Skin of body (tissue), 2 donors: Measurements from ENCODE around the gene USP48. TPM values are rescaled to one million over a fixed set of nuclear protein-coding genes. Genes with fewer than 3 reads are reported as not detected.

Source experiments
- DNase-seq: peaks from one replicate; lab custom pipeline; 2025; lab: John Stamatoyannopoulos, UW
- total RNA-seq: library from RNA; depleted of rRNA; stranded (reverse); fragments of >200 nt; gene quantifications from one replicate; pipeline ENCODE4 v1.2.3, GENCODE V29; 2014

USP48 gene
- total RNA-seq, 1 donor from 2014 or later = 72.3 TPM

- no peak for DNase-seq
Observed at GRCh38 chr1:21655259-21655658, 127.7 kb downstream of the USP48 start.

DNA sequence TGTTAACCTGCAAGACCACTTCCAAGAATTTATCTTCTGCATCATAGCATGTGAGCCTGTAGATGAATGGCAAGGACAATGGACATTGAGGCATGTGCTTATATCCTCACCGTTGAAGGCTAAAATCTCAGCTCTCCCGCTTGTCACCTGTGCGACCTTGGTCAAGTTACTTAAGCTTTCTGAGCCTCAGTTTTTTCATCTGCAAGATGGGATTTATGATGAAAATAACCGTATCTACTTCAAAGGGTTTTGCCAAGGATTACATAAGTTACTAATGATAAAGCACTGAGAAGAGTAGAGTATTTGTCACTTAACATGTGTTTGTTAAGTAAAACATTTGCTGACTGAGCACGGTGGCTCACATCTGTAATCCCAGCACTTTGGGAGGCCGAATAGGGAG is 128.7 kb downstream of the USP48 start:
- DNase-seq = no peak

- DNase-seq = no peak
Observed at GRCh38 chr1:21653744-21654100, 129.2 kb downstream of the USP48 start.

DNA sequence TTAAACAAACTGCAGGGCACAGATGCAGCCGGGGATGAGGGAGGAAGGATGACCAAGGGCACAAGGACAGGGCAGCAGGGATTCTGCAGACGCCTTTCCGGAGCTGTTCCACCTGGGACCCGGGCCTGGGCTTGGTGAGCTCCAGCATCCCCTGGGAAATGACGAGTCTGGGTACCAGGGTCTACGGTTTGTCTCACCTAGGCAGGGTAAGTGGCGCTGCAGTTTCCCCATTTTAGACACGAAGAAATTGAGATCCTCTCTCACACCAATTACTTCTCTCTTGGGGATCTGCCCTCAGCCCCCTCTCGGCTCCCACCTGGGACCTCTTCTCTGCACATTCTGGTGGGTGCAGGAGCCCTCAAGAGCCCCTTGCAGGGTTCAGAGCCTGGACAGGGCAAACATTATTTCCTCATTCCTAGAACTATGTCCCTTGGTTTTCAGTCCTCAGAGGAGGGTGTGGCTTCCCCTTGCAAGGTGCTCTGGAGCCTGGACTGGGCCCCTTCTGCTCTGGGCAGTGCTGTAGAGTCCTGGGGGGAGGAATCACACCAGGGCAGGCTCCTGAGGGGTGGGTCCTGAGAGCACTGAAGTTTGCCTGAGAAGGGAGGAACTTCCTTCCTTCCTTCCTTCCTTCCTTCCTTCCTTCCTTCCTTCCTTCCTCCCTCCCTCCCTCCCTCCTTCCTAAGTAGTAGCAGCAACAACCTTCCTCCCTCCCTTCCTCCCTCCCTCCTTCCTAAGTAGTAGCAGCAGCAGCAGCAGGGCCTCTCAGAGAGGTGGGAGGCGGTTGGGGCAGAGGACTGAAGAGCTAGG is 129.8 kb downstream of the USP48 start:
- no peak for DNase-seq

DNA sequence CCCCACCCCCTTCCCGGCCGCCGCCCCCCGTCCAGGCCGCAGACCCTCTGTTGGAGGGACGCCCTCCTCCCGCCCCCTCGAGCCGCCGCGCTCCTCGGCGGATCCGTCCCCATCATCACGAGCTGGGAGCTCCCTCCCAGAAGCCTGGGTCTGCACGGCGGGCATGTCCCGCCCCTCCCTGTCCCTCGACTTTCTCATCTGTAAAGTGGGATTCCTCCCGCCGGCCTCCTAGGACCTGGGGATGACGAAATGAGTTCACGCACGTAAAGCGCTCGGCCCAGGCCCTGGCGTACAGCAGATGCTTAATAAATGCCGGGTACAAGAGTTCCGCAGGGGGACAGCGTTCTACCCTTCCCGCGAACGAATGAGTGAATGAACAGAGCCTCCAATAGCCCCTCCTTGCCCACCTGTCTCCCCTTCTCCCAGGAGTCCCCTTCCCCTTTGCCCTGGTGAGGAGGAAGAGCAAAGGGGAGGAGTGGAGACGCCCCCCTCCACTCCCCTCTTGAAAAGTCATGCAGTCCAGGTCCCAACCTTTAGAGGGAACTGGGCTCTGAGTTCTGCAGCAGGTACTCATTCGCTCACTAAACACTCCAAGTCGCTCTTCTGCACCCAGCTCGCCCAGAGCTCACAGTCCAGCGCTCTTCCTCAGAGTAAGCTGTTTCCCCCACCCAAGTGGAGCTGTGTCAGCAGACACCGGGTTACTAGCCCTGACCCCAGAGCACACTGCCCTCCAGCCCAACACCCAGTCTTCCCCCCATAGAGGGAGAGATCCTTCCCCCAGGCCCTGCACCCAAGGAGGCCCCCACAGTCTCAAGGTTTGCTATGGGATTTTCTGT is 130.6 kb downstream of the USP48 start:
- DNase-seq = no peak

GRCh38 chr1:21651214-21652042 is 131.5 kb downstream of the USP48 start:
- DNase-seq = no peak

- no peak for DNase-seq
Observed at GRCh38 chr1:21650400-21650799, 132.5 kb downstream of the USP48 start.

DNA sequence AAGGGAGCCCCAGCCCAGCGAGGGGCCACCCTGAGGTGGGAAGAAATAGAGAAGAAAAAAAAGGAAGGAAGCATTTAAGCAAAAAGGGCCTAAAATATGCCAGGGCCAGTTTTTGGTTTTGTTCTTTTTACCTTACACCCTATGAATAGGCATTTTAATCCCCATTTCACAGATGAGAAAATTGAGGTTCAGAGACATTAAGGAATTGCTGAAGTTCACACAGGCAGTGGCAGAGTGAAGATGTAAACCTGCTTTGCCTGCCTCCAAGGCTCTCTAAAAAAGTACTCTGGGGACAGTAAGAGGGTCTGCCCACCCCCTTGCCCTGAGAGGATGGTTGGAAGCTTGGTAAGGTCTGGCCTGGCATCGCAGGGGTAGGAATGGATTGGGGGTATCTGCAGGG is 133.6 kb downstream of the USP48 start:
- DNase-seq = no peak

- no peak for DNase-seq
Observed at GRCh38 chr1:21648791-21649190, 134.2 kb downstream of the USP48 start.

DNA sequence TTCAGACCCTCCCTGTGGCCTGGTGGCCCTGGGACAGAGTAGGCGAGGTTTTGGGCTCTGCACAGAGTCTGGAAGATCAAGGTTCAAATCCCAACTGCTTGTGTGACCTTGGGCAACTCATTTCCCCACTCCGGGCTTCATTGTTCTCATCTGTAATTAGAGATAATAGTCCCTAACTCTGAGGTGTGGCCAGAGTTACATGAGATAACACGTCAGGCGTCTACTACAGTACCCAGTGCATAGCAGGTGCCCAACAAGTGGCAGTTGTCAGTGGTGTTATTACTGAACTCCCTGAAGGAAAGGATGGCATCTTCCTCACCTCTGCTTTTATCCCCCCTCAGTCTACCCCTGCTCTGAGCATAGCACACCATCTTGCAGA is 134.6 kb downstream of the USP48 start:
- no peak for DNase-seq

DNA sequence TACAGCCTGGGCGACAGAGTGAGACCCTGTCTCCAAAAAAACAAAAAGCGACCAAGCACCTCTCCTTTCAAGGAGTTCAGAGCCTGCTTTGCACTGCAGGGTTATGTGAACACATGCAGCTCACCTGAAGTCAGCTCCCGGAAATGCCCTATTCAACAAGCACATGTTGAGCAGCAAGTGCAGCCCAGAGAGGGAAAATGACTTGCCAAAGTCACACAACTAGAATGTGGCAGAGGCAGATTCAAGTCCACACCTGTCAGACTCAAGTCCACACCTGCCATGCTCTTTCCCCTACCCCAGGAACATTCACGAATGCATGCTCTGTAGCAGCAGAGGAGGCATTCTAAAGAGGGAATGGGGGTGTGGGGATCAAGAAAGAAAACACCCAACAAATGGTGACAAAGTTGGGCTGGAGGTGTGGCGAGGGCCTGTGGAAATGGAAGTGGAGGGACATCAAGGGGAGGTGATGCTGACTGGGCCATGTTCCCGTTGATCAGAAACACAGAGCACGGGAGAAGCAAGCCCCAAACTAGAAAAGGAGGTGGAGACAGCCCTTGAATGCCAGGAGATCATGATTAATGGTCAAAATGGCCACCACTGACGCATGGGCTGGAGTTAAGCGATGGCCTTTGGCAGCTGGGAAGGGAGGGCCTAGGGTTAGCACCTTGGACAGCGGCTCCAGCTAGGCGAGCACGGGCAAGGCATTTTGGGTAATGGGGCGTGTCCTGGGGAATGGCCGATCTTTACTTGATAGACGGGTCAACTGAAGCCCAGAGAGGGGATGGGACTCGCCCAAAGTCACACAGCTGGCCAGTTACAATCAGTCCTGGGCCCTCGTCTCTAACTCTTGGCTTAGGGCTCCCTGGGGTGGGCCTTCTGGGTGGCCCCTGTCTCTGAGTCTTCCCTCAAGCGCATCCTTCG is 135.3 kb downstream of the USP48 start:
- DNase-seq = no peak

- DNase-seq = no peak
Observed at GRCh38 chr1:21645550-21645949, 137.4 kb downstream of the USP48 start.

DNA sequence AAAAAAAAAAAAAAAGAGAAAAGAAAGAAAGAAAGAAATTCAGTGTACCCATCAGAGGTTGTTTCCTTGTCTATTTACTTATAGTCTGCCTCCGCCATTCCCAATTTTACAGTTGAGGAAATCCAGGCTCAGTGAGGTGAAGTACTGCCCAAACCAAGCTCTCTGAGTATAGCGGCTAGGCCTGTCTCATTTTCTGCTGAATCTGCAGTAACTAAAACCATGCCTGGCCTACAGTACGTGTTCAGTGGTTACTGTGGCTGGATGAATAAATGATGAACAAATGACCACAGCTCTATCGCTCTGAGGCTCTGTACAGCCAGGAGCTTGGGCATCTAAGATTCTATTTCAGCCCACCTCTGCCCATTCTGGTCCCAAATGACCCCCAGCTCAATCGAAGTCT is 138.0 kb downstream of the USP48 start:
- DNase-seq = no peak

GRCh38 chr1:21644348-21644747 is 138.6 kb downstream of the USP48 start:
- DNase-seq = no peak

- no peak for DNase-seq
Observed at GRCh38 chr1:21643624-21644023, 139.3 kb downstream of the USP48 start.

DNA sequence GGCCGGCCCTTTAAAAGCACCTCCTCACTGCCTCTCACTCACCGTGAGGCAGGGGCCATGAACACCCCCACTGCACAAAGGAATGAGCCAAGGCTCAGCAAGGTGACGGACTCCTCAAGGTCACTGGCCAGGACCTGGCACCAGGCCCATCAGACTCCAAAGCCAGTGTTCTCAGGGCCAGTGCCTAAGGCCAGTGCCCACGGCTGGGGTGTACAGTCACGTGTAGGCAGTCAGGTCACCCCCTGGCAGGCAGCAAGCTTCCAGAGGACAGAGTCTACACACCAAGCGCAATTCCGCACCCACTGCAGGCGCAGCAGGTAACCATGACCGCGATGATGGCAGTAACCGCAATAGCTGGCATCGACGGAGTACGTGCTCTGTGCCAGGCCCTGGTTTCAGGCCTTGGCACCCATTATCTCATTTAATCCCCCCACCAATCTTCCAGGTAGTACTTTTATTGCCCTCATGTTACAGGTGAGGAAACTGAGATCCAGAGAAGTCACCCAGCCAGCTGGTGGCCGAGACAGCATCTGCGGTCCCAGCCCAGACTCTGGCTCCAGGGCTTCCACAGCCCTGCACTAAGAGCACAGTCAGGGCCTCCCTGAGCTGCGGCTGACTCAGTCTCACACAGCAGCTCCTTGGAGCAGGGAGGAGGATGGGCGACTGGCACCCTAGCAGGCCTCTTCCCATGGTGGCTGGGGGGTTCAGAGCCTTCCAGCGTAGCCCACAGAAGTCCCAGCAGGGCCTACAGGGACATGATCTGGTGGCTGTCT is 140.8 kb downstream of the USP48 start:
- DNase-seq = no peak

- DNase-seq = no peak
Observed at GRCh38 chr1:21641537-21641936, 141.4 kb downstream of the USP48 start.

- DNase-seq = no peak
Observed at GRCh38 chr1:21641076-21641475, 141.9 kb downstream of the USP48 start.

DNA sequence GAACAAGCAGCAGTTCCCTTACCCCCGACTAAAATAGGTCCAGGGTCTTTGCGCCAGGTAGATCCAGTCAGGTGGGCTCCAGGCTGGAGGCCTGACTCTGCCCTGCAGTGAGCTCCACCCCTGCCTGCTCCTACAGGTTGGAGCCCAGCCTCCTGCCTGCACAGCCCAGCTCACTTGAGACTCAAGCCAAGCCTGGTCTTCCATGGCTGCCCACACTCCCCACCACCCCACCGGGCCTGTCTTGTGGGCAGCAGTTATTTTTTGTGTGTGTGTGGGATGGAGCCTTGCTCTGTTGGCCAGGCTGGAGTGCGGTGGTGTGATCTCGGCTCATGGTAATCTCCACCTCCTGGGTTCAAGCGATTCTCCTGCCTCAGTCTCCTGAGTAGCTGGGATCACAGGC is 142.3 kb downstream of the USP48 start:
- DNase-seq = no peak

DNA sequence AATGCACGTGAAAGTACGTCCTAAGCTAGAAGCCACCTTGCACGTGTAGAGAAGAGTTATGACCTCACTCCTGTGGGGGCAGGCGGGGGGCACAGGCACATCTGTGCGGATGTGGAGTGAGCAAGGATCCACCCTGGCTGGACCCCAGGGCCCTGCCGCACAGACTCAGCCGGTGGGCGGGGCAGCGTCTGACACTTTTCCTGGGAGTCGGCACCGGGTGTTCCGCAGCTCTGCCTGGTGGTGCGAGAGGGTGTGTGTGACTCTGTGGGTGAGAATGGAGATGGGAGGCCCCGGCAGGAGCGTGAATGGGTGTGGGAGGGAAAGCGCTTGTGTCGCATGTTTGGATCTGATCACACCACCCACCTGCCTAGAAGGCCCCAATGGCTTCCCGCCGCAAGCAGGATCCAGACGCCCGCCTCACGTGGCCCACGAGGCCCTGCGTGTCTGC is 143.3 kb downstream of the USP48 start:
- no peak for DNase-seq
